Left kidney (tissue), 2 donors: ENCODE measurements around the gene CCSER1. TPM values are rescaled to one million over a fixed set of nuclear protein-coding genes. Genes with fewer than 3 reads are reported as not detected.
A peak's percentile ranks its signal among the peaks of the same experiment; 100 is the strongest.

Experiments
- DNase-seq: peaks from one replicate; pipeline ENCODE4 v3.0.0-alpha.2; 2013
- polyA plus RNA-seq: library from polyadenylated mRNA; unstranded; fragments of 120-200 nt; gene quantifications from one replicate; pipeline ENCODE4 v1.2.1, GENCODE V29; 2013; ENCODE audit not compliant: insufficient read length

CCSER1 gene
- polyA plus RNA-seq, 1 donor: 22.4 TPM

- no peak for DNase-seq
Measured at GRCh38 chr4:90198086-90198847, 71.1 kb downstream of the CCSER1 start.

GRCh38 chr4:90207887-90208454 lies 80.8 kb downstream of the CCSER1 start:
- no peak for DNase-seq

DNA sequence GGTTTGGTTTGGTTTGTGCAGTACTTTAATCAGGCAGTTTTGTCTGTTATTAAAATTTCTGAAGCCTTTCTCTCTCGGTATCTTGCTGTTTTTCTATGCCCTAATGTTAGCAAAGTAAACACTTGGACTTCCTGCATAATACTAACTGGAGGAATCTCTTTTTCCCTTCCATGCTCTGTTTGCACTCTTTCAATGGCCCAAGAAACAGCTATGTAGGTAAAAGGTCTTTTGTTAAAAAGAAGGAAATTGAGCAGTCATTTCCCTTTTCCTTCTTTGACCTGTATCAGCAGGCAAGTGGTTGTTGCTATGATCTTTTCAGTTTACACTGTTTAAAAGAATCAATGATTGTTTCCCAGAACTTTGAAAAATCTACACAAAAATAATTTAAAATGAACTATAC lies 82.7 kb downstream of the CCSER1 start:
- DNase-seq: no peak

- no peak for DNase-seq
Measured at GRCh38 chr4:90211174-90211573, 84.0 kb downstream of the CCSER1 start.

DNA sequence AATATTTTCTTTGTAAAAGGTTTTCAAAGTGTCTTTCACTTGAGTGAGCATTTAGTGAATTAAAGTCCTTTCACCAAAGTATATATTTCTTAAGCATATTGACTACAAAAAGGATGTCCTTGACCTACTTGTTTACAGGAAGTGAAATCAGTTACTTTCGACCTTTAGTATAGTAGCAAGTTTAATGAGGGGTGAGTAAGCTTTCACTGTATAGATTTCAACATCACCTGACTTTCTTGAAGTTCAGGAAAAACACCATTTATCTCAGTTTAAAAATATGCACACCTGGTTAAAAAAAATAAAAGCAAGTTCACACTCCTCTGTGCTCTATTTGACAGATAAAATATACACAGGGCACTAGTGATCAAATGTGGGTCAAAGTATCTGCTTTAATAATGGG lies 88.1 kb downstream of the CCSER1 start:
- no peak for DNase-seq

DNA sequence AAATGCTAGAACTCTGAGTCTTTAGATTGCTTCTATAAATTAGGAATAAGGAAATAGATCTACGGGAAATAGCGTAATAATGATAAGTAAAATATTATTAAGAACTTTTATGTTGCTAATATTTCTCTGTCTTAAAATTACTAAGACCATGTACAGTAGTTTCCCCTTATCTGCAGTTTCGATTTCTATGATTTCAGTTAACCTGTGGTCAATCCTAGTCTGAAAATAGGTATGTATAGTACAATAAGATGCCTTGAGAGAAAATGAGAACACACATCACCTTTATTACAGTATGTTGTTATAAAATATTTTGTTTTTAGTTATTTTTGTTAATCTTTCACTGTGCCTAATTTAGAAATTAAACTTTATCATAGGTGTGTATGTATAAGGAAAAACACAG lies 92.6 kb downstream of the CCSER1 start:
- DNase-seq: no peak

GRCh38 chr4:90220459-90220858 lies 93.3 kb downstream of the CCSER1 start:
- DNase-seq: no peak

DNA sequence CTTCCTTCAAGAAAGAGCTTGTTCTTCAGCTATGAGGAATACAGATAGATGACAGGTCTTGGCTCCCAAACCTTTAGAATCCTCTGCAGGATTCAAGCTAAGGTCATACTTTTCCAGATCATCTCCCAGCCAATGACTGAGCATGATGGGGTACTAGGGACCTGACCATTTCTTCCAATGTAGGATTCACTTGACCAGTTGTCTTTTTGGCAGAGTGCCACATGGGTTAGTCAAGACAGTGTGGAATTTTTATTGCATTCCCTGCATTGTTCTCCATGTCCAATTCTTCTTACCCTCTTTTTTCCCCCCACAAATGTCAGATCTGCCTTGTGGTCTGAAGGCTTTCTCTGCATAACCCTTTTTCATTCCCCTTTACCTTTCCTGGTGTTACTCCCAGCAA lies 99.5 kb downstream of the CCSER1 start:
- DNase-seq: no peak

DNA sequence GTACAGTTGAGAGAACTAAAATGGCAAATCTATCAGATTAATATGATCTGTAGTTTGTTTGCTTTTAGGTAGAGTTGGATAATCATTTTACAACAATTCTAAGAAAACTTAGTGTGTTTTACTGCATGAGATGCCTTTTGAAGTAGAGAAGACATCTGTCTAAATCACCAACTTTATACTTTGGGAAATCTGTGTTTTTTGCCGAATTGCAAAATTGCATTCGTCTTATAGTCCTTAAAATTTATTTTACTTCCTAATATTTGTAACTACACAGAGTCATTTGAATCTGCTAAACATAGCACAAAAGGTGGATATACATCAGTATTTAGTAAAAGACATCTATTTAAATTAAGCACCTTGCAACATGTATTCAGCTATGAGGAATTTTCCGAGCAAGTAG lies 100.0 kb downstream of the CCSER1 start:
- no peak for DNase-seq

GRCh38 chr4:90234916-90235547 lies 107.8 kb downstream of the CCSER1 start:
- DNase-seq: no peak

- DNase-seq: peak; percentile 19
Measured at GRCh38 chr4:90237751-90238530, 110.7 kb downstream of the CCSER1 start.

DNA sequence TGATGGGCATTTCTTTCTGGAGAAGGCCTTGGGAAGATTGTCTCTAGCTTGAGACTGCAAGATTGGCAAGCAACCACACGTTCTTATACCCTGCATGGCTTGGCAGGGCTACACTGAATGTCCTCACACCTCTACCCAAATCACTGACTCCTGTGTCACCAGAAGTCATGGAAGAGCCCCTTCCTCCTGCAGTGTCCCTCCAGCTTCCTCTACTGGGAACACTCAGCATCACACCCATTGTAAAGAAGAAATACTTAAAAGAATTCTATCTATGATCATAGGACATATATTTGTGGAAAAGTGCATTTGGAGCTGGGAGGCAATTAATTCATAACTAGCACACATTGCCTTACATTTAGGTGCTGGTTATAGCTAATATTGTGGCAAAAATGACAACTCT lies 113.1 kb downstream of the CCSER1 start:
- DNase-seq: no peak

DNA sequence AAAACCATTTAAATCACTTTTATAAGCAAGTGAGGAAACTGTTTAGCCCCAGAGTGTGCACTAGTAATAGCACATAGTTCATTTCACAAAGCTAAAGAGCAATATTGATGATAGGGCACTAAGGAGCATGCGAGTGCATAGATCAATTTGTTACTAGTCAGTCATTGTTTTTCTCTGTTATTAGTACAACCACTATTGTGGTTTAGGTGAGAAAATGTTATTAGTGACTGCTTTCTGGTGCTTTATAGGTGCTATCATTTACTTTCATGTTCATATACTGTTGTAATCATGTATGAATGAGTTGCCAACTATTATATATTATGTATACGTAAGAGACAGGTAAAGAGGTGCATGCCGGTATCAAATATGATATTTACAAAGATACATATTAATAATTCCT lies 113.8 kb downstream of the CCSER1 start:
- no peak for DNase-seq

GRCh38 chr4:90245837-90246236 lies 118.6 kb downstream of the CCSER1 start:
- DNase-seq: no peak

- no peak for DNase-seq
Measured at GRCh38 chr4:90246816-90247215, 119.6 kb downstream of the CCSER1 start.

DNA sequence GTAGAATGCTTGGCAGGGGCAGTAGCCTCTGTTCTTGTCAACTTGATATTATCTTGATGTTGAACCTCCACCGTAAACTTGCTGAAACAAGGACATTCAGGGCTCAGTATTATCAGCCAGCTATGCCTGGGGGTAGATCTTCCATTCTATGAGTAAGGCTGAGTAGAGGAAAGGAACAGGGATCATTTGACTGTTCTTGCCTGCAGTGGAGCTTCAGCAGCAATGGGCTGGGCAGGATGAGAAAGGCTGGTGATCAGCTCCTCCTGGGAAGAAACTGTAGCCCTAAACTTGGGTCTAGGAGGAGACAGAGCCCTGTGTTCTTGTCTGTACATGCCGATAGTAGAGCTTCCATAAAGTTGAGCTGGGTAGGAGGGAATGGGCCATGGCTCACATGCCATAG lies 127.2 kb downstream of the CCSER1 start:
- DNase-seq: no peak

GRCh38 chr4:90274175-90274574 lies 147.0 kb downstream of the CCSER1 start:
- no peak for DNase-seq

- DNase-seq: no peak
Measured at GRCh38 chr4:90280954-90281353, 153.8 kb downstream of the CCSER1 start.

DNA sequence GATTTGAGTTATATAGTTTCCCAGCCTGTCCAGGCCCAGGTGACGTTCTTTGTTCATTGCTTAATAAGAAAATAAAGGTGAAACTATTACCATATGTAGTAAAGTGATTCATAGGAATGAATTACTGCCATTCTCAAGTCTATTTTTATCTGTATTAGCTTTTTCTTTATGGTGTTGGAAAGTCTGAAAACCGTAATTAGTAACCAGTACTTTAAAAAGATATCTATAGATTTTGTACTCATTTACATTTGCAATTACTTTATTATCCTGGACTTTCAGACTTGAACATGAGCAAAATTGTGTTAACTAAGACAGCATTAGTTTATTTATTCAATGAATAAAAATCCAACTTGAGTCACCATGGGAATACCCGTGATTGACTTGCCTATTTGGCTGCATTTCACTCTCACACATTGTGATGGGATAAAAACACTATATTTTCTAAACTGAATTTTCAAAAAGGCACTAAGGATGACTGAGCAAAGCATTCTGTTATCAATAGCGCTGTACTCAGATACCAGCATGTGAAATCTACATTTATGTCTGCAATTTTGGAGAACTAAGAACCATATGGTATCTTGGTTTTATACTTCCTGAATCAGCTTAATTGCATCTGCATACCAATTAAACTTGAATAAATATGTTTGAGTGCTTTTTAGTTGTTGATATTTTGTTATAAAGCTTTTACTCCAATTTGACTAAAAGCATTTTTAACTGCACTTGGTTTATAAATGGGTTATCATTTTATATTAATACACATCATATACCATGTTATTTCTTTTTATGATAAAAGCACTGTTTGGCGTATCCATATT lies 154.6 kb downstream of the CCSER1 start:
- DNase-seq: no peak

GRCh38 chr4:90290345-90290744 lies 163.2 kb downstream of the CCSER1 start:
- DNase-seq: no peak

DNA sequence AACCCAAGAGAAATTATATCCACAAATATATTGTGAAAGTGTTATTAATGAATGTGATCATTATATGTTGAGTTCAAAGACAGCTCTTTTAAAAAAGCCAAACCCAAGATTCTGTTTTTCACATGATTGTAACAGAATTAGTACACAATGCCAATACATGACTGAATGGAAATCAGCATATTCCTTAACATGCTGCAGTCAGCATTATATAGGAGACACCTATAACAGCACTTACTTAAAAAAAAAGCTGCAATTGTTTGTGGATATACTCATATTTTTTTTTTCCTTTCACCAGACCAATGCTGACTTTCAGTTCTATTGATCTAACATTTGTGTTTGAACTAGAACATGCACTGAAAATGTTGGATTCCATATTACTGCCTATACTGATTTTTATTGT lies 165.2 kb downstream of the CCSER1 start:
- DNase-seq: no peak

DNA sequence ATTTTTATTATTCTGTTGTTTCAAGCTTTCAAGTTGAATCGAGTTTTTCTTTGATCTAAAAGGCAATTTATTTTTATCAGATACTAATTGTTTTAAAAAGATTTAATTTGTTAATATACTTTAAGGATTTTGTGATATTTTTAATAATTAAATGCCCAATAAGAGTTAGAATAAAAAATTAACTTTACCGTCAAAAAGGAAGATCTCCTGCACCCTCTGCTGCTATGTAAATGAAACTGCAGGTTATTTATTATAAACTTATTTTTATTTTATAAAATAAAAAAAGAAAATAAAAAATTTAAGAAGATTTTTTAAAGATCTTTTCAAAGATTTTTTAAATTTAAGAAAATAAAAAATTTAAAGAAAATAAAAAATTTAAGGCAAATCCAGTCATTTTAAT lies 166.1 kb downstream of the CCSER1 start:
- no peak for DNase-seq
